ENCODE results near the gene MT1B.
A peak's percentile ranks its signal among the peaks of the same experiment; 100 is the strongest.

The MT1B gene

GRCh38 chr16:56651586-56651985 lies at the start of gene MT1B:
Gene MT1B (plus strand): TSS chr16:56651886. CDS start chr16:56651954, 68 bp downstream.
- no peak for DNase-seq

DNA sequence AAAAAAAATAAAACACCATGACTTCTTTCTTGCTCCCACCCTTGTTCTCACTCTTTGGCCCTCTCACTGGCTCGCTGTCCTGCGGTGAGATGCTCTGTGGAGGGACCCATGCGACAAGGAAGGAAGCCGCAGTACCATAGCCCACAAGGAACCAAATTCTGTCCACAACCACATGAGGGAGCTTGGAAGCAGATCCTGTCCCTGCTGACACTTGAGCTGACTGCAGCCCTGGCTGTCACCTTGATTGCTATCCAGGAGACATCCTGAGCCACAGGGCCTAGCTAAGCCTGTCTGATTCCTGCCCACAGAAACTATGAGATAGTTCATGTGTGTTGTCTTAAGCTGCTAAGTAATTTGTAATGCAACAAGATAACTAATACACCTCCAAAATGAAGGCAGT lies 48.1 kb upstream of the MT1B start:
- DNase-seq = peak; percentile 10

GRCh38 chr16:56604966-56605365 lies 46.7 kb upstream of the MT1B start:
- no peak for DNase-seq

DNA sequence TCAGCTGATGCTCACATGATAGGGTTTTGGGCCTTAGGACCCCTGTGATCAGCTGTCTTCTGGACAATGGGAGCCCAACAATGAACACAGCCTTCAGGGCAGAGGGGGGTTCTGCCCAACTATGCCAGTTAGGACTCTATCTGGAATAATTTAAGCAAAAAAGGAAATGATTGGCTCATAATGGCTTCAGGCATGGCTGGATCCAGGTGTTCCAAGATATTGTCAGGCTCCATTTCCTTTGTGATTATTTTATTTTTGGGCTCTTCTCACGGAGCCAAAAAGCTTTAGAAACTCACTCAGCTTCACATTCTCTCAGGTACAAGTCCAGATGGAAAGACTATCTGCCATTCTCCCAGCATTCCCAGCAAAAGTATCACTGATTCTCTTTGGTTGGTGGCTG lies 46.2 kb upstream of the MT1B start:
- no peak for DNase-seq

DNA sequence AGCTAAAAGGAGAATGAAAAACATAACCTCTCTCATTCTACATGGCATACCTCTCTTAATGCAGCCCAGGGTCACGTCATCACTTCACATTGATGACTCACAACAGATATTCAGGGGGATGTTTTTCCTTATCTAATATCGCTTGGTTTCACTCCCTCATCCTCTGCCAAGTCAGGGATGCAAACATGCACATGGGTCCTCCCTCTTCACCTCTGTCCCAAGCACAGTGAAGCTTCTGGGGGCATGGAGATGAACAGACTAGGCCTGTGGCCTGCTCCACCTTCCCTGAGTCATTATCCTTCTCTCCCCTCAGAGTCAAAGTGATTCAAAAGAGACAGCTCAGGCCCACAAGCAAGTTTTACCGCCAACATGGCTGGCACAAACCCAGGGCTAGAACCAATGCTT lies 45.6 kb upstream of the MT1B start:
- DNase-seq = no peak

DNA sequence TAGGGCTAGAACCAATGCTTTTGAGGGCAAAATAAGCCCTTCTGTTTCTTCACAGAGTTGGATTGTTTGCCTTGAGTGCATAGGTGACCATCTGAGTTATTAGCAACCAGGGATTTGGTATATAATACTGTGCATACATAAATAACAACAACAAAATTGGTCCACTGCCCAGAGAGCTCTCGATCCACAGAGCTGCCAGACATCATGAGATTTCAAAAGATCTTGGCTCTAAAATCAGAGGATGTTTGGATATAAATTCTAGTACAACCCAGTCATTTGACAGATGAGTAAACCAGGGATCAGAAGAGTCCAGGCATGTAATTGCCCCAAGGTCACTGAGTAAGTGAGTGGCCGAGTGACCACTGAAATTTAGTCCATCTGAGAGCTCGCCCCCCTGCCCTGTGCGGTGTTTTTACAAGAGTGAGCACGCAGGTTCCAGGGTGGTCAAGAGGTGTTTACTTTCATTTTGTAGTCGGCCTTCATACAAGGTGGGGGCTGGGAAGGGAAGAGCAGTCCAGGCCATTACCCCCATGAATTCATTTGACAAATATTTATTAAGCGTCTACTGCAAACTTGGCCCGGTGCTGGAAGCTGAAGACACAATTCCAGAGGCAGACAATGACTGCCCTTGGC lies 45.1 kb upstream of the MT1B start:
- no peak for DNase-seq

GRCh38 chr16:56607109-56607618 lies 44.5 kb upstream of the MT1B start:
- no peak for DNase-seq

DNA sequence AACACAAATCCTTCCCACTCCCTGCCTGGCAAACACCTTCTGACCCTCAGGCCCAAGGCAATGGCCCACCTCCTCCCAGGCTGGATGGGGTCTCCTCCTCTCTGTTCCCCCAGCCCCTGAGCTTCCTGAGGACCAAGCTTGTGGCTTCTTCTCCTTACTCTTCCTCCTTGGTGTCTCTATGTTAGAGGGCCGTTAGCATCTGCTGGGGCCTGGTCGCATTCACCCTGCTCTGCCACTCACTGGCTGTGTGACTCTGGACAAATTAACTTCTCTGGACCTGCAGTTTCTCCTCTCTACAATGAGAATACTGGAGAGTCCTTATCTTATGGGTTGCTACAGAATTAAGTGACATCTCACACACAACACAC lies 44.0 kb upstream of the MT1B start:
- no peak for DNase-seq

- peak; percentile 92 for DNase-seq
These were observed 43.4 kb upstream of the MT1B start, which contains the start of gene MT2A for GRCh38 chr16:56608043-56608875. Gene MT2A (plus strand): TSS chr16:56608584. CDS start chr16:56608656, 72 bp downstream.

- DNase-seq = no peak
These were observed 42.7 kb upstream of the MT1B start for GRCh38 chr16:56608876-56609462.

DNA sequence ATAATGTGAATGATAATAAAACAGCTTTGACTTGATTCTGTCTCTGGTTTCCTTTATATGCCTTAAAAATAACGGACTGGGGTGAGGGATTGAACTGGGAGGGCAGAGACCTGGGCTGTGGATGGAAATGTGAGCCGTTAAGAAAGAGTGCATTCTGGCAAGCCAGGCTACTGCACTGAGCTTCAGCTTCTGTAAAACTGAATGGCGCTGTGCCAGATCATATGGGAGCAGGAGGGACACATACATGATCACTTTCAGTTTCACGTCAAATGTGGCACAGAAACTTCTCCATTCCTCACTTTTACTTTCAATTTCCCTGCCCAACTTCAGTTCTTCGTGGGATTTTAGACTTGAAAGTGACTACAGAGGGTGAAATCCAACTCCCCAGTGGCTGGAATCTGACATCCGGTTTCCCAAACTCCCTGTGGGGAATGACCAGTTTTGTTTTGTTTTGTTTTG lies 42.2 kb upstream of the MT1B start:
- DNase-seq = no peak

DNA sequence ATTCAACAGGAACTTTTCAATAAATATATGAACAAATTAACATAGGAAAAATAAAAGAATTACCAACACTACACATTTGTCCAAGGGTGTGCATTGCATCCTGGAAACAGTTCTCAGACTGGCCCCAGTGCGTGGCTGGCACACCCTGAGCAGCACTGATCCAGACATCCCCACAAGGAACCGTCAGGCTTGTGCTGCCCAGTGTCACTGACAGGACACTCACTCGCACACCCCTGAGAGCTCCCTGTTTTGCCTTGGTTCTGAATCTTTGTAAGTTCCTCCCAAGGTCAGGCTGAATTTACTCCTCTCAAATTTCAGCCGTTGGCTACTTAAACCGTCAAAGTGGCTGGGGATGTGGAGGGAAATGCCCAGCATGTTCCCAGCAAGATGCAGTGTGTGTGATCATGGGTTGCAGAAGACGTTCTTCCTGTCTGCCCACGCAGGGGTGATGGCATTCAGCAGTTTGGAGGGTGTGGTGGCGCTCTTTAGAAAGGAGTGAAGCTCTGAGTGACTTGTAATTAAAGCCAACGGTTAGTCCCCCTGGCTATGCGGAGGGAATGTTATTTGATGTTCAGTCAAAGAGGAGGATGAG lies 41.6 kb upstream of the MT1B start:
- peak; percentile 14 for DNase-seq

DNA sequence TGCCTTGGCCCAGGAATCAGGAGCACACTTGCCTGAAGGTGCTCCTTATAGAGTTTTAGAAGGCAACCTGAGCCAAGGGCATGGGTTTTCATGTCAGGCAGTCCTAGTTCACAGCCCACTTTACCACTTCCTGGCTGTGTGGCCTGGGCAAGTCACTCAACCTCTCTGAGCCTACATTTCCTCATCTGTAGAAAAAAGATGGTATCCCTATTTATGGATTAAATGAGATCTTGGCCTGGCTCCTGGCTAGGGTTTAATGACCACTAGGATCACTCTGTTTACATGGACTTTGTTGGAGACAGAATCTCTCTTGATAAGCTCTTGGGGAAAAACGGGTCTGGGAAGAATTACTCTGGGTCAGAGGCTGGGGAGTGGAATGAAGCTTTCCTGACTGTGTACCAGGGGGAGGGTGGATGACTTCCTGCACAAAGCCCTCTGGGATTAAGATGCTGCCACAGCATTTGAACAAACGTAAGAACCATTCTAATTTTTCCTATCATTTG lies 41.0 kb upstream of the MT1B start:
- DNase-seq = no peak

DNA sequence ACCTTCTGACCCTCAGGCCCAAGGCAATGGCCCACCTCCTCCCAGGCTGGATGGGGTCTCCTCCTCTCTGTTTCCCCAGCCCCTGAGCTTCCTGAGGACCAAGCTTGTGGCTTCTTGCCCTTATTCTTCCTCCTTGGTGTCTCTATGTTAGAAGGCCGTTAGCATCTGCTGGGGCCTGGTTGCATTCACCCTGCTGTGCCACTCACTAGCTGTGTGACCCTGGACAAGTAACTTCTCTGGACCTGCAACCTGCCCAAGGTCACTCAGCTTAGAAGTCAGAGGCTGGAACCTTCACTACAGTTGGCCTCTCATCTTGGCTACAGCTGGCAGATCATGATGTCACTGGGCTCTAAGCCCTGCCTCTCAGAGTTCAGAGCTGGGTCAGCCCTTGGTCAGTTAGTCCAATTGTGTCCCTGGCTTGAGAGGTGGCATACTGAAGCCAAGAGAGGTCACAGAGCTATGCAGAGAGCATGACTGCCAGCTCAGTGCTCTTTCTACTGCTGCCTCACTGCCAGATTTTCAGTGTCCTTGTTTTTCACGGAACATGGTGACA lies 40.3 kb upstream of the MT1B start:
- DNase-seq = no peak

GRCh38 chr16:56613706-56614105 lies 38.0 kb upstream of the MT1B start:
- no peak for DNase-seq

DNA sequence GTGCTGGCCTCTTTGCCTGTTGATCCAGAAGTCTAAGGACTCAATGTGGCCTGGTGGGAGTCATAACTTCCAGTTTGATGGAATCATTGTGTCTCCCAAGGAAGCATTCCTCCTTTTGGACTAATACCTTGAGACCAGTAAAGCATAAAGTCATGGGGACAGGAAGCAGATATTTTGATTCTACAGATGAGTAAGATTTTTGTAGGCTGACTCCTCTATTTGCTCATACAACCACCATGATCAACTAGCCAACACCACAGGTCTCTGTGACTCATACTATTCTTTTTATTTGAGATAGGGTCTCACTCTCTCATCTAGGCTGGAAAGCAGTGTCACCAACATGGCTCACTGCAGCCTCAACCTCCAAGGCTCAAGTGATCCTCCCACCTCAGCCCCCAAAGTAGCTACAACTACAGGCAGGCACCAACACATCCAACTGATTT lies 37.1 kb upstream of the MT1B start:
- no peak for DNase-seq

- no peak for DNase-seq
These were observed 36.3 kb upstream of the MT1B start for GRCh38 chr16:56615353-56615752.

GRCh38 chr16:56616608-56617211 lies 35.0 kb upstream of the MT1B start:
- DNase-seq = no peak

DNA sequence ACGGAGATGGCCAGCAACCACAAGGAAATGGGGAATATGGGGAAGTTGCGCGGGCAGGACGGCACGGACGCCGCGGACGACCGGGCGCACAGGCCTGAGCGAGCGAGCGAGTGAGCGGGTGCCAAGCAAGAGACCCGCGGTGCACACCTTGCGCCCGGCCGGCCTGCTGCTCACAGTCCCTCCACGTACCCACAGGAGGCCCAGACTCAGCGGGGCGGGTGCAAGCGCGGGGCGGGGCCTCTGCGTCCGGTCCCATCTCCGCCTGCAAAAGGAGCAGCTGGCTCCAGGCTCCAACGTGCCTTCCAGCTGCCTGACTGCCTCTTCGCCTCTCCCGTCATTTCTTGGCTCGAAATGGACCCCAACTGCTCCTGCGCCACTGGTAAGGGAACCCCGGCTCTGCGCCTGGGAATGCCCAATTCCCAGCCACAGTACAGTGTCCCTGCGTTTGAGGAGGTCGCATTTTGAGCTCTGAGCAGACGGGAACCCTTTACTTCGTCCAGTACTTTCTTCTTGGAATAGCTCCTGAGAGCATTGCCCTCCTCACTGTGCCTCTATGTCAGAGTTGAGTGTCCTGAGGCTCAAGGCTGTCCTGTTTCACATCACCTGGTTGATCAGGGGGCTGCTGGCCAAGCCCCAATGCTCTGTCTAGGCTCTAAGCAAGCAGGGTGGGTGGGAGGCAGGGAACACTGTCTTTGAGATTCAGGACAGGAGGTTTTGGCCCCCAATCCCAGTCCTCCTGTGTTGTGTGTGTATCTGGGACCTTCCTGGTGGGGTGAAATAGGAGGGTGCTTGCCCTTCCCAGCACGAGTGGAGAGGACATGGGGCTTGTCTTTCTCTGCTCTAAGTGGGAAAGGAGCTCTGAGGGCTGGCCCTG lies 34.2 kb upstream of the MT1B start:
- DNase-seq = no peak

GRCh38 chr16:56618138-56618537 lies 33.5 kb upstream of the MT1B start:
- DNase-seq = no peak

DNA sequence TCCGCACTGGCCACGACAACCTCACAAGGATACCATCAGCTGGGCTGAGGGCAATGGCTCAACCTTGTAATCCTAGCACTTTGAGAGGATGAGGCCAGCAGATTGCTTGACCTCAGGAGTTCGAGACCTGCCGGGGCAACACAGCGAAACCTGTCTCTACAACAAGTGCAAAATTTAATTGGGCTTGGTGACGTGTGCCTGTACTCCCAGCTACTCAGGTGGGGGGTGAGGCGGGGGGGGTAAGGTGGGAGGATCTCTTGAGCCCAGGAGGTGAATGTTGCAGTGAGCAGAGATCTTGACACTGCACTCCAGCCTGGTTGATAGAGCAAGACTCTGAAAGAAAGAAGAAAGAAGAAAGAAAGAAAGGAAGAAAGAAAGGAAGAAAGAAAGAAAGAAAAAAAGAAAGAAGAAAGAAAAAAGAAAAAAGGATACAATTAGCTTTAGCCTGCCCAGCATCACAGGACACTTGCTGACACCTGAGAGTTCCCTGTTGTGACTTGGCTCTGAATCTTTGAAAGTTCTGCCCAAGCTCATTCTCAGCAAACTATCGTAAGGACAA lies 31.3 kb upstream of the MT1B start:
- DNase-seq = no peak
